GM18519 (cell line): ENCODE results near the gene FANCE.

ENCODE experiments used
- ATAC-seq: cut with Tn5 transposase; IDR thresholded peaks from one replicate; pipeline ENCODE4 v1.9.1; 2021; ENCODE audit warnings: mild to moderate bottlenecking, moderate library complexity; ENCODE audit not compliant: unreplicated experiment, low FRiP score

Gene FANCE, protein sequence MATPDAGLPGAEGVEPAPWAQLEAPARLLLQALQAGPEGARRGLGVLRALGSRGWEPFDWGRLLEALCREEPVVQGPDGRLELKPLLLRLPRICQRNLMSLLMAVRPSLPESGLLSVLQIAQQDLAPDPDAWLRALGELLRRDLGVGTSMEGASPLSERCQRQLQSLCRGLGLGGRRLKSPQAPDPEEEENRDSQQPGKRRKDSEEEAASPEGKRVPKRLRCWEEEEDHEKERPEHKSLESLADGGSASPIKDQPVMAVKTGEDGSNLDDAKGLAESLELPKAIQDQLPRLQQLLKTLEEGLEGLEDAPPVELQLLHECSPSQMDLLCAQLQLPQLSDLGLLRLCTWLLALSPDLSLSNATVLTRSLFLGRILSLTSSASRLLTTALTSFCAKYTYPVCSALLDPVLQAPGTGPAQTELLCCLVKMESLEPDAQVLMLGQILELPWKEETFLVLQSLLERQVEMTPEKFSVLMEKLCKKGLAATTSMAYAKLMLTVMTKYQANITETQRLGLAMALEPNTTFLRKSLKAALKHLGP

GRCh38 chr6:35452183-35453090, at the start of gene FANCE:
Gene FANCE (plus strand): TSS chr6:35452338. CDS start chr6:35452546, 208 bp downstream.
- peak; percentile 71 for ATAC-seq

- ATAC-seq = no peak
Observed at GRCh38 chr6:35402856-35403191, 49.3 kb upstream of the FANCE start.

GRCh38 chr6:35403544-35404442, 48.3 kb upstream of the FANCE start:
- no peak for ATAC-seq

- ATAC-seq = no peak
Observed at GRCh38 chr6:35406711-35407485, 45.2 kb upstream of the FANCE start.

DNA sequence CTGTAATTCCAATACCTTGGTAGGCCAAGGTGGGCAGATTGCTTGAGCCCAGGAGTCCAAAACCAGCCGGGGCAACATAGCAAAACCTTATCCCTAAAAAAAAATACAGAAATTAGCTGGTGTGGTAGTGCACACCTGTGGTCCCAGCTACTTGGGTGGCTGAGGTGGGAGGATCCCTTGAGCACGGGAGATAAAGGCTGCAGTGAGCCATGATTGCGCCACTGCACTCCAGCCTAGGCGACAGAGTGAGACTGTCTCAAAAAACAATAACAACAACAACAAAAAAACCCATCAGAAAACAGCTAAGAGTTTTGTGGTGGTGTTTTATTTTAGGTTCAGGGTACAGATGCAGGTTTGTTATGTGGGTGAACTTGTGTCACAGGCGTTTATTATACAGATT, 42.9 kb upstream of the FANCE start:
- ATAC-seq = no peak

DNA sequence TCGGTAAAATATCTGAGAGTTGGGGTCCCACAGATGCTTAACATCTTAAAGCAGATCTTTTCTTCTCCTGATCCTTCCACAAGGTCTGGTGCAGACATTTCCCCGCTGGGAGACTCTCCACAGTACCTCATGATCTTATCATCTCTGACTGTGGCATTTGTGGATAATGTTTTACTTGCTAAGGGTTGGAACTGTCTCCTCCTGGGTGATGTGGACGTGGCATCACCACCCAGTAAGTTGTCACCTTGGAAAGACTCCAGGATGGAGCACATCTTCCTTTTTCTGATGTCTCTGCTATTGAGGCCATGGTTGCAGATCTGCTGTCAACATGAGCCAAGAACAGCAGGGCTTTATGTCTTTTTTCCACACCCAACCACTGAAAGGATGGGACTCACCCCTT, 42.0 kb upstream of the FANCE start:
- ATAC-seq = no peak

DNA sequence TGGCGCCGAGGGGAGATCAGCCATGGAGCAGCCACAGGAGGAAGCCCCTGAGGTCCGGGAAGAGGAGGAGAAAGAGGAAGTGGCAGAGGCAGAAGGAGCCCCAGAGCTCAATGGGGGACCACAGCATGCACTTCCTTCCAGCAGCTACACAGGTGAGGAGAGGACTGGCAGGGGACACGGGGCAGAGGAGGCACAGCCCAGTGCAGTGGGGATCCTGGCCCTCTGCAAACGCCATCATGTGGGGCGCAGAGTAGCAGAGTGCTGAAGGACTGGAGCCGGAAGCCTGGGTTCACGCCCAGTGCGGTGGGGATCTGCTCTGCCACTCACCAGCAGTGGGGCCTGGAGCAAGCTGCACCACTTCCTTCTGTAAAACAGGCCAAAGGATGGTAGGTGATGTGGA, 41.1 kb upstream of the FANCE start:
- ATAC-seq = no peak

- no peak for ATAC-seq
Observed at GRCh38 chr6:35412102-35412501, 40.0 kb upstream of the FANCE start.

GRCh38 chr6:35413911-35414310, 38.2 kb upstream of the FANCE start:
- ATAC-seq = no peak

DNA sequence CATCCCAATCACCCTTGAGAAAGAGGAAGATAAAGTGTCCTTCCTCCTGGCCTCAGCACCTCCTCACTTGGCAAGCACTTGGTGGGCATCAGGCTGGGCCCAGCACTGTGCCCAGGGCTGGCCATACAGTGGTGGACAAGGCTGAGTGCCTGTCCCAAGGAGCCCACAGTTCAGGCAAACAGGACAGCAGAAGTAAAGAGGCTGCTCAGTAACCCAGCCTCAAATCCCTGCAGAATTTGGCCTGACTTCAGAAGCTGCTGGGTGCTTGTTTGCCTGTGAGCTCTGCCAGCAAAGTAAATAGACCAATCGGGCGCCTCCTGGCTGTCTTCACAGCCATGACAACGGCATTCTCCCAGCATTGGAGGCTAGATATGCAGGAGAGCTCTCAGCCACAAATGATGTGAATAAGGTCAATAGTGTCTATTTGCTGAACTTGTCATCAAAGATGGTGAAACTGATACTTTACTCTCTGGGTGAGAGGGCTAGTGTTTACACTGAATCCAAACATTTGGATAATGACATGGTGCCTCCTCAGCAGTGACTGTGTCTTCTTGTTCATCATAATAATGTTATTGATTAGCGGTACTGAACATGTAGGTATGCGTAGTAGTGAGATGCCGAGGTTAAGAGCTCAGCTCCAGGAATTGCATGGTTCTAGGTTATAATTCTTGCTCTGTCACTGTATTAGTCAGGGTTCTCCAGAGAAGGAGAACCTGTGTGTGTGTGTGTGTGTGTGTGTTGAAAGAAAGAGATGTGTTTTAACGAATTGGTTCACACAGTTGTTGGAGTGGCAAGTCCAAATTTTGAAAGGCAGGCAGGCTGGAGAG, 36.9 kb upstream of the FANCE start:
- no peak for ATAC-seq

DNA sequence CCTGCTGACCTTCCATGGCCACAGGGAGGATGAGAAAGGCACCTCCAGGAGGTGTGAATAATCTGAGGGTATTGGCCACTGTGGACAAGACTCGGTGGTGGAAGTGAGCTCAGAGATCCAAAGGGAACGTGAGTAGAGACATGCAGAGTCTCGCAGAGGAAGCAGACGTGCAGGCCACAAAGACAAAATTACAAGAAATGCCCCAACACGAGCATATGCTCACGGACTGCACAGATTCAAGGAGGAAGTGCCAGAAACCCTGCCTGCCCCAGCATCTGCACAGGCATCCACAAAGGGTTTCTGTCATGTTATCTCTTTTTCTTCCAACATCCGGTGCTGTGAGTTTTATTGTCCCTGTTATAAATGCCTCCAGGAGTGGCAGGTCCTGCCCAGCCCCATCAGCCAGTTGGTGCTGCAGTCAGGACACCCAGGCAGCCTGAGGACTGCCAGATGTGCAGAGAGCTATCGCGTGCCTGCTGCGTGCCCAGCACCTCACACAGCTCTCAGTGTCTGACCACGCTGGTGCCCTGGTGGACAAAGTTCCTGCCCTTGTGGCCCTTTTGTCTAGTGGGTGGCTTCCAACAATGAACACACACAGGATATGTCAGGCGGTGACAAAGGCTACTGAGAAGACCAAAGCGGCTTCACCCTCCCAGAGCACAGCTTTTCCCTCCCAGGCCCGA, 34.0 kb upstream of the FANCE start:
- ATAC-seq = no peak

- no peak for ATAC-seq
Observed at GRCh38 chr6:35419417-35419816, 32.7 kb upstream of the FANCE start.

DNA sequence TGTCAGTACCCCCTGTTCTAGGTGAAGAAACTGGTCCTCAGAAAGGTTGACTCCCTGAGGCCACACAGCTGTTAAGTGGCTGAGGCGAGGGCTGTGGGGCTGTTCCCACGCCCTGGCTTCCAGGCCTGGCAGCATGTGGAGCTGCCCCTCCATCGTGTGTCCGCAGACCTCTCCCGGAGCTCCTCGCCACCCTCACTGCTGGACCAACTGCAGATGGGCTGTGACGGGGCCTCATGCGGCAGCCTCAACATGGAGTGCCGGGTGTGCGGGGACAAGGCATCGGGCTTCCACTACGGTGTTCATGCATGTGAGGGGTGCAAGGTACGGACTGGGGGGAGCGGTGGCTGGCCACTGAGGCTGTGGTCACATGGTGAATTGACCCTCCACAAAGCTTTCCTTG, 32.2 kb upstream of the FANCE start:
- ATAC-seq = no peak

GRCh38 chr6:35425284-35425683, 26.9 kb upstream of the FANCE start:
- ATAC-seq = no peak

GRCh38 chr6:35426074-35426473, 26.1 kb upstream of the FANCE start:
- ATAC-seq = no peak

DNA sequence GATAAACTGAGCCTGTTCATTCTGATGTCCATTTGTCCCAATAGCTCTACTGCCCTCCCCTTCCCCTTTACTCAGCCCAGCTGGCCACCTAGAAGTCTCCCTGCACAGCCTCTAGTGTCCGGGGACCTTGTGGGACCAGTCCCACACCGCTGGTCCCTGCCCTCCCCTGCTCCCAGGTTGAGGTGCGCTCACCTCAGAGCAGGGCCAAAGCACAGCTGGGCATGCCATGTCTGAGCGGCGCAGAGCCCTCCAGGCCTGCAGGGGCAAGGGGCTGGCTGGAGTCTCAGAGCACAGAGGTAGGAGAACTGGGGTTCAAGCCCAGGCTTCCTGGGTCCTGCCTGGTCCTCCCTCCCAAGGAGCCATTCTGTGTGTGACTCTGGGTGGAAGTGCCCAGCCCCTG, 24.7 kb upstream of the FANCE start:
- ATAC-seq = no peak

- no peak for ATAC-seq
Observed at GRCh38 chr6:35427851-35428321, 24.3 kb upstream of the FANCE start.
